ENCODE data around the gene KCNJ15.

The KCNJ15 gene

GRCh38 chr21:38290809-38291208 is 34.0 kb downstream of the KCNJ15 start:
- ATAC-seq (ENCODE audit: low read depth) (no peak), DNase-seq (ENCODE audit: low spot score in 2 of 2) (no peak)
- no peaks in the 10 kb centered on the region for H3K4me1 Mint-ChIP-seq
- no peaks in the 10 kb centered on the region for H3K9me3 Mint-ChIP-seq
- no peak overlapping the region for H3K27ac Mint-ChIP-seq
- no peaks in the 10 kb centered on the region for H3K27me3 Mint-ChIP-seq
- H3K4me3 Mint-ChIP-seq = no peak overlapping the region
- H3K36me3 Mint-ChIP-seq = no peaks in the 10 kb centered on the region

- no peaks in the 10 kb centered on the region for H3K36me3 Mint-ChIP-seq
- no peaks in the 10 kb centered on the region for H3K27me3 Mint-ChIP-seq
- H3K27ac Mint-ChIP-seq = no peak overlapping the region
- H3K9me3 Mint-ChIP-seq = no peaks in the 10 kb centered on the region
- H3K4me3 Mint-ChIP-seq = no peak overlapping the region
- DNase-seq (ENCODE audit: low spot score in 2 of 2) (no peak), ATAC-seq (ENCODE audit: low read depth) (no peak)
- no peaks in the 10 kb centered on the region for H3K4me1 Mint-ChIP-seq
Observed at GRCh38 chr21:38291874-38292273, 35.1 kb downstream of the KCNJ15 start.

DNA sequence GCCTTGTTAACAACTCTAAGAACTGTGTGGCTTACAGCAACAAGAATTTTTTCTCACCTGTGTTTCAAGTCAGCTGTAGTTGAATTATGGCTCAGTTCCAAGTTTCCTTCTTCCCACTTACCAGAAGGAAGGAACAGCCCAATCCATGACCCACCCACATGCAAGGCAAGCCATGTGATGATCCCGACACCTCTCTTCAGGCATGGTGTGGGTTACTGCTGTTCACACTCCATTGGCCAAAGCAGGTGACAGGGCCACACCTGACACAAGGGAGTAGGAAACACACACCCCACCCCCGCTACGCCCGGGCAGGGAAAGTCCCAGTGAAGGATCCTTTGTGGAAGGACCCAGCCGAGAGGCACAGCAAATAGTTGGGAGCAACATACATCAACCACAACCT is 36.3 kb downstream of the KCNJ15 start:
- DNase-seq (ENCODE audit: low spot score in 2 of 2) (no peak), ATAC-seq (ENCODE audit: low read depth) (no peak)
- Mint-ChIP-seq H3K27me3 (no peaks in the 10 kb centered on the region), H3K9me3 (no peaks in the 10 kb centered on the region), H3K4me1 (no peaks in the 10 kb centered on the region), H3K36me3 (no peaks in the 10 kb centered on the region), H3K4me3 (no peak overlapping the region), H3K27ac (no peak overlapping the region)

DNA sequence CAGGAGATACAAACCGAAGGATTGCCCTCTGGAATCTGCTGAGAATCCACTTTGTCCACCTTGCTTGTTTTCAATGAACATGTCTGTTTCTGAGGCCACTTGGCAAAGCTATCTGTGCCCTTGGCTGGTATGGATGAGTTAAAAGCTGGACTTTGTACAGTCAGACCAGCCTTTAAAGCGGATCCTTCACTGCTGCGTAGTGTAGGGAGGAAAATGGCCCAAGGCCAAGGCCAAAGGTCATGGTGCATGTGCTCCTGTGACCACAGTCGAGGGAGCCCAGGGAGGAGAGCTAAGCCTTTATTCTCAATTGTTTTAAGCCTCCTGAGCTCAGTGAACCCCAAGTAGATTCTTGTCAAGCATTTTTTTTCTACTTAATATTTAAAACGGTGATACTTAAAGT is 37.0 kb downstream of the KCNJ15 start:
- no peaks in the 10 kb centered on the region for H3K4me1 Mint-ChIP-seq
- no peak for ATAC-seq (ENCODE audit: low read depth)
- no peak overlapping the region for H3K4me3 Mint-ChIP-seq
- H3K9me3 Mint-ChIP-seq = no peaks in the 10 kb centered on the region
- no peak for DNase-seq (ENCODE audit: low spot score in 2 of 2)
- H3K27ac Mint-ChIP-seq = no peak overlapping the region
- no peaks in the 10 kb centered on the region for H3K27me3 Mint-ChIP-seq
- no peaks in the 10 kb centered on the region for H3K36me3 Mint-ChIP-seq

GRCh38 chr21:38294609-38295008 is 37.8 kb downstream of the KCNJ15 start:
- Mint-ChIP-seq H3K27me3 (peaks cover 3% of the 10 kb centered on the region), H3K4me1 (no peaks in the 10 kb centered on the region), H3K27ac (no peak overlapping the region), H3K9me3 (no peaks in the 10 kb centered on the region), H3K4me3 (no peak overlapping the region), H3K36me3 (no peaks in the 10 kb centered on the region)
- DNase-seq (ENCODE audit: low spot score in 2 of 2) (no peak), ATAC-seq (ENCODE audit: low read depth) (no peak)

DNA sequence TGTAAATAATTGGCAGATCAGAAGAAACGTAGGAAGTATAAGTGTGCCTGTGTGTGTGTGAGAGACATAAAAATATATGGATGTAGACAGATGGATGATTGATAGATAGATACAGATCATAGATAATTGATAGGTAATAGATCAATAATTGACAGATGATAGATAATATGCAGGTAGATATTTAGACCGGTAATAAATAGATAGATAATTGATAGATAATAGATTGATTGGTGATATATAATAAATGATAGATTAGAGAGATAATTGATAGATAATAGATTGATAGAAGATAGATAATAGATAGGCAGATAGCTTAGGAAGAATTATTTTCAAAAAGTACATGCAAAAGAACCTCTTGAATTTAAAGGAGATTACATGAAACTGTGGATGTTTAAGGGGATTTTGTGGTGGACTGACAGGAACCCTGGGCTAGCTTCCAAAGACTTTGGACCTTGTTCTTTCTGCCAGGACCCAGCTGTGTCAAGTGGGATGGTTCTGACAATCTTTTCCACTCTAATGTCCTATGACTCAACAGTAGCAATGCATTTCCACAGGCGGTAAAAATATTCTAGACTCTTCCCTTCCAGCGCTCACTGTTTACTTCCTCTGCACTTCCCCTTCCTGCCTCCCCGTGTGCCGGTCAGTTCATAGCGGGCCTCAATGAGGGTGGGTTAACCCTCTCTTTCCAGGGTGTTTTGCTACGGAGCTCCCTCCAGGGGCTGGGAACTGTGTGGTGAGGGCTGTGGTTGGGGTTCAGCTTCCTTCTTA is 39.4 kb downstream of the KCNJ15 start:
- Mint-ChIP-seq H3K27me3 (peaks cover 3% of the 10 kb centered on the region), H3K36me3 (no peaks in the 10 kb centered on the region), H3K9me3 (no peaks in the 10 kb centered on the region), H3K4me1 (no peaks in the 10 kb centered on the region), H3K4me3 (no peak overlapping the region), H3K27ac (no peak overlapping the region)
- ATAC-seq (ENCODE audit: low read depth) (no peak), DNase-seq (ENCODE audit: low spot score in 2 of 2) (no peak)

- no peak for ATAC-seq (ENCODE audit: low read depth)
- Mint-ChIP-seq H3K36me3 (no peaks in the 10 kb centered on the region), H3K27me3 (peaks cover 5% of the 10 kb centered on the region), H3K4me1 (no peaks in the 10 kb centered on the region), H3K9me3 (no peaks in the 10 kb centered on the region), H3K27ac (no peak overlapping the region), H3K4me3 (no peak overlapping the region)
- no peak for DNase-seq (ENCODE audit: low spot score in 2 of 2)
Observed at GRCh38 chr21:38297194-38297631, 40.4 kb downstream of the KCNJ15 start.

GRCh38 chr21:38297871-38298270 is 41.1 kb downstream of the KCNJ15 start:
- Mint-ChIP-seq H3K27me3 (peaks cover 5% of the 10 kb centered on the region), H3K27ac (no peak overlapping the region), H3K36me3 (no peaks in the 10 kb centered on the region), H3K9me3 (no peaks in the 10 kb centered on the region), H3K4me3 (no peak overlapping the region), H3K4me1 (no peaks in the 10 kb centered on the region)
- ATAC-seq (ENCODE audit: low read depth) = no peak
- no peak for DNase-seq (ENCODE audit: low spot score in 2 of 2)

DNA sequence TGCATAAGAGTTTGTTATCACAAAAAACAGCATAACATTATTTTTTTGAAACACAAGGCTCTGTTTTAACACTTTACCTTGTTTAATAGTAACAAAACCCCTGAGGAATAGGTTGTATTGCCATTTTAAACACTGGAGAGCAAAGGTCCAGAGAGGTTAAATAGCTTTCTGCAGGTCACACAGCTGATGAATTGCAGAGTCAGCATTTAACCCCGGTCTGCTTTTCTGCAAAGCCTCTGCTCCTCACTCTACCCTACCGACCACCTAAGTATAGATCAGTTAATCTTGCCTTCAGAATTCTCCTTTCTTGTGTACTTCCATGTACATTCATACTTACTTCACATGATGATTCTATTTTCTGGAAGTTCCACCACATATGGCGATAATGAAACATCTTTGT is 42.0 kb downstream of the KCNJ15 start:
- Mint-ChIP-seq H3K4me1 (no peaks in the 10 kb centered on the region), H3K4me3 (no peak overlapping the region), H3K27me3 (peaks cover 5% of the 10 kb centered on the region), H3K27ac (no peak overlapping the region), H3K36me3 (no peaks in the 10 kb centered on the region), H3K9me3 (no peaks in the 10 kb centered on the region)
- ATAC-seq (ENCODE audit: low read depth) = no peak
- DNase-seq (ENCODE audit: low spot score in 2 of 2) = no peak

DNA sequence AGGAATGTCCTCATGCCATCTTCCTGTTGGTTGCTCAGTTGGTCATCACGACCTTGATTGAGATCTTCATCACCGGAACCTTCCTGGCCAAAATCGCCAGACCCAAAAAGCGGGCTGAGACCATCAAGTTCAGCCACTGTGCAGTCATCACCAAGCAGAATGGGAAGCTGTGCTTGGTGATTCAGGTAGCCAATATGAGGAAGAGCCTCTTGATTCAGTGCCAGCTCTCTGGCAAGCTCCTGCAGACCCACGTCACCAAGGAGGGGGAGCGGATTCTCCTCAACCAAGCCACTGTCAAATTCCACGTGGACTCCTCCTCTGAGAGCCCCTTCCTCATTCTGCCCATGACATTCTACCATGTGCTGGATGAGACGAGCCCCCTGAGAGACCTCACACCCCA is 42.9 kb downstream of the KCNJ15 start:
- Mint-ChIP-seq H3K4me3 (no peak overlapping the region), H3K9me3 (no peaks in the 10 kb centered on the region), H3K27ac (no peak overlapping the region), H3K27me3 (peaks cover 5% of the 10 kb centered on the region), H3K4me1 (no peaks in the 10 kb centered on the region), H3K36me3 (no peaks in the 10 kb centered on the region)
- no peak for DNase-seq (ENCODE audit: low spot score in 2 of 2)
- ATAC-seq (ENCODE audit: low read depth) = no peak

- Mint-ChIP-seq H3K4me1 (no peaks in the 10 kb centered on the region), H3K4me3 (no peak overlapping the region), H3K27me3 (peaks cover 5% of the 10 kb centered on the region), H3K9me3 (peaks cover 2% of the 10 kb centered on the region), H3K27ac (no peak overlapping the region), H3K36me3 (no peaks in the 10 kb centered on the region)
- ATAC-seq (ENCODE audit: low read depth) (no peak), DNase-seq (ENCODE audit: low spot score in 2 of 2) (no peak)
Observed at GRCh38 chr21:38300141-38300578, 43.4 kb downstream of the KCNJ15 start.

GRCh38 chr21:38301321-38302214 is 44.8 kb downstream of the KCNJ15 start:
- H3K4me3 Mint-ChIP-seq = no peak overlapping the region
- H3K27ac Mint-ChIP-seq = no peak overlapping the region
- H3K9me3 Mint-ChIP-seq = peaks cover 2% of the 10 kb centered on the region
- H3K27me3 Mint-ChIP-seq = peaks cover 5% of the 10 kb centered on the region
- no peaks in the 10 kb centered on the region for H3K36me3 Mint-ChIP-seq
- no peak for DNase-seq (ENCODE audit: low spot score in 2 of 2)
- ATAC-seq (ENCODE audit: low read depth) = no peak
- H3K4me1 Mint-ChIP-seq = no peaks in the 10 kb centered on the region

GRCh38 chr21:38303300-38303699 is 46.5 kb downstream of the KCNJ15 start:
- ATAC-seq (ENCODE audit: low read depth) (no peak), DNase-seq (ENCODE audit: low spot score in 2 of 2) (no peak)
- Mint-ChIP-seq H3K27me3 (peaks cover 5% of the 10 kb centered on the region), H3K4me1 (no peaks in the 10 kb centered on the region), H3K27ac (no peak overlapping the region), H3K9me3 (peaks cover 2% of the 10 kb centered on the region), H3K36me3 (no peaks in the 10 kb centered on the region), H3K4me3 (no peak overlapping the region)

DNA sequence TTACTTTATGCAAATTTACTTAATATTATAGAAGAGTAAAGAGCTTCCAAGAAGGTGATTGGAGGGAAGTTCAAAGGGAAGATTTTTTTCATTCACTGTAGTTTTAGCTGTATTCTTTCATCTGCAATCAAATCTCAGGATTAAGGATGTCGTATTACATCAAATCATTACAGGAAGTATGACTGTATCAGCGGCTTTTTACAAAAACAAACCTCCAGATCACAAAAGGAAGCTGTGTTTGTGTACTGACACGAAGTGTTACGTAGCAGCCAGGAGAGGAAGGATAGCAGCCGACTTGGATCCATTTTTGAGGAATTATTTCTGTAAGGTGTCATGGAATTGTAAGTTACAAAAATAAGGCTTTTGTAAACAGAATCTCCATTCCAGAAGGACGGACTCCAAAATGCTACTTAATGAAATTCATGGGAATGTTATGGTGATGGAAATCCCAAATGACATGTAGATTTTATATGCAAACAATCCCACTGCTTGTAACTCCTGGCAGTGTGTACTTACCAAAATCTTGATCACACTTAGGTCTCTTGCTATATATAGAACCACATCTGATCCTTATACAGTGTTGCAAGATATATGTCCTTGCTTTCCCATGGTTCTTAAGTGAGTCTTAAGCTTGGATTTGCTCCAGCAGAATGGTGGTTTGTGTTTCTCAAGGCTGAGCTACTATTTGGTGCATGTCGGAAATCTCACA is 49.8 kb downstream of the KCNJ15 start:
- Mint-ChIP-seq H3K9me3 (peaks cover 2% of the 10 kb centered on the region), H3K4me3 (no peak overlapping the region), H3K27me3 (peaks cover 4% of the 10 kb centered on the region), H3K27ac (no peak overlapping the region), H3K4me1 (no peaks in the 10 kb centered on the region), H3K36me3 (no peaks in the 10 kb centered on the region)
- no peak for DNase-seq (ENCODE audit: low spot score in 2 of 2)
- no peak for ATAC-seq (ENCODE audit: low read depth)
